Fibroblast of mammary gland (primary cell): ENCODE data around the gene PCGF3.
"Not testable (repeated sequence)": the region's sequence is repeated elsewhere in the genome, so short reads cannot be mapped to it uniquely, and the experiment has no call there.

Experiments
- DNase-seq: peaks from one replicate; pipeline ENCODE4 v3.0.0-alpha.2; 2010; ENCODE audit warnings: low read depth
- H3K4me3 ChIP-seq: 2 replicates; pipeline ENCODE4 v1.5.1; 2011; ENCODE audit warnings: low read depth, mild to moderate bottlenecking, low read length, moderate library complexity; ENCODE audit not compliant: control insufficient read depth
- TF ChIP-seq, protein P1 (sequence below): conservative IDR thresholded peaks from 2 replicates; pipeline ENCODE4 v1.5.1; 2011; ENCODE audit warnings: low read depth, low read length, inconsistent platforms; ENCODE audit not compliant: control insufficient read depth, insufficient read depth

PCGF3 gene

DNA sequence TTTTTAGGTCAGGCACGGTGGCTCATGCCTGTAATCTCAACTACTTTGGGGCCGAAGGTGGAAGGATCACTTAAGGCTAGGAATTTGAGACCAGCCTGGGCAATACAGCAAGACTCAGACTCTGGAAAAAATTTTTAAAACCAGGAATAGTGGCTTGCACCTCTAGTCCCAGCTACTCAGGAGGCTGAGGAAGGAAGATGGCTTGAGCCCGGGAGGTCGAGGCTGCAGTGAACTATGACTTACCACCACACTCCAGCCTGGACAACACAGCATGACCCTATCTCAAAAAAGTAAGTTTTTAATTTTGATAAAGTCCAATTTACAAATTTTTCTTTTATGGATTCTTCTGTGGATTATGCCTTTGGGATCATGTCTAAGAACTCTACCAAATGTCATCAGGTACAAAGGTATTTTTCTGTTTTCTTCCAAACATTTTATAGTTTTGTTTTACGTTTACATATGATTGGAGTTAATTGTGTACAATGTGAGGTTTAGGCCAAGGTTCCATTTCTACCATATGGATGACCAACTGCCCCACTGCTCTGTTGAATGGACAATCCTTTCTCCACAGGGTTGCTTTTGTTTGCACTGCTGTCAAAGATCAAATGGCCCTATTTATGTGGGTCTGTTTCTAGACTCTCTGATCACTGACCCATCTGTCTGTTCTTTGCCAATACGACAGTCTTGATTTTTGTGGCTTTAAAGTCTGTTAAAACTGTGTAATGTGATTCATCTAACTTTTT is 72.1 kb downstream of the PCGF3 start:
- no peak overlapping the region for H3K4me3 ChIP-seq
- TF ChIP-seq, protein P1, sequence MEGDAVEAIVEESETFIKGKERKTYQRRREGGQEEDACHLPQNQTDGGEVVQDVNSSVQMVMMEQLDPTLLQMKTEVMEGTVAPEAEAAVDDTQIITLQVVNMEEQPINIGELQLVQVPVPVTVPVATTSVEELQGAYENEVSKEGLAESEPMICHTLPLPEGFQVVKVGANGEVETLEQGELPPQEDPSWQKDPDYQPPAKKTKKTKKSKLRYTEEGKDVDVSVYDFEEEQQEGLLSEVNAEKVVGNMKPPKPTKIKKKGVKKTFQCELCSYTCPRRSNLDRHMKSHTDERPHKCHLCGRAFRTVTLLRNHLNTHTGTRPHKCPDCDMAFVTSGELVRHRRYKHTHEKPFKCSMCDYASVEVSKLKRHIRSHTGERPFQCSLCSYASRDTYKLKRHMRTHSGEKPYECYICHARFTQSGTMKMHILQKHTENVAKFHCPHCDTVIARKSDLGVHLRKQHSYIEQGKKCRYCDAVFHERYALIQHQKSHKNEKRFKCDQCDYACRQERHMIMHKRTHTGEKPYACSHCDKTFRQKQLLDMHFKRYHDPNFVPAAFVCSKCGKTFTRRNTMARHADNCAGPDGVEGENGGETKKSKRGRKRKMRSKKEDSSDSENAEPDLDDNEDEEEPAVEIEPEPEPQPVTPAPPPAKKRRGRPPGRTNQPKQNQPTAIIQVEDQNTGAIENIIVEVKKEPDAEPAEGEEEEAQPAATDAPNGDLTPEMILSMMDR = no peak
- DNase-seq = no peak

DNA sequence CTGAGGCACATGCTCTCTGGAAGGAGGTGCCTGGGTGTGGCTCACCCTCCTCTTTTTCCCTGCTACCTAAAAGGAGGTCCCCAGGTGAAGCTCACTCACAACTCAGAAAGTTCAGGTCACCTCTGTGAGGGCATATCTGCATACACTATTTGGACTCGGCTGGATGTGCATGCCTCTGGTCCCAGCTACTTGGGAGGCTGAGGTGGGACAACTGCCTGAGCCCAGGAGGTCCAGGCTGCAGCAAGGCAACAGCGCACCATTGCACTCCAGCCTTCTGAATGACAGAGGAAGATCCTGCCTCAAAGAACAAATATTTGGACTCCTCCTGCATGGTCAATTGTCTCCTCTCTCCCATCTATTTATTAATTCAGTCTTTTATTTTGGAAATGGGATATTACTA is 73.9 kb downstream of the PCGF3 start:
- TF ChIP-seq, protein P1 = no peak
- no peak overlapping the region for H3K4me3 ChIP-seq
- no peak for DNase-seq

DNA sequence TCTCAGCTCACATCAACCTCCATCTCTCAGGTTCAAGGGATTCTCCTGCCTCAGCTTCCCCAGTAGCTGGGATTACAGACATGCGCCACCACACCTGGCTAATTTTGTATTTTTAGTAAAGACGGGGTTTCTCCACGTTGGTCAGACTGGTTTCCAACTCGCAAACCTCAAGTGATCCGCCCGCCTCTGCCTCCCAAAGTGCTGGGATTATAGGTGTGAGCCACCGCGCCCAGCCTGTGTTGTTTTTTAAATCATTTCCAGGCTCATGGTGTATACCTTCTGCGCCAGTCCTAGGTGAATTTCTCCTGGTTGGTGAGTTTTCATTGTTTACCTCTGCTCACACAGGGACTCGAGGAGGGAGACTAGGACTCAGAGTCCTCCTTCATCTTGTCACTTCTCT is 74.6 kb downstream of the PCGF3 start:
- peak overlapping the region; percentile 86 for H3K4me3 ChIP-seq

DNA sequence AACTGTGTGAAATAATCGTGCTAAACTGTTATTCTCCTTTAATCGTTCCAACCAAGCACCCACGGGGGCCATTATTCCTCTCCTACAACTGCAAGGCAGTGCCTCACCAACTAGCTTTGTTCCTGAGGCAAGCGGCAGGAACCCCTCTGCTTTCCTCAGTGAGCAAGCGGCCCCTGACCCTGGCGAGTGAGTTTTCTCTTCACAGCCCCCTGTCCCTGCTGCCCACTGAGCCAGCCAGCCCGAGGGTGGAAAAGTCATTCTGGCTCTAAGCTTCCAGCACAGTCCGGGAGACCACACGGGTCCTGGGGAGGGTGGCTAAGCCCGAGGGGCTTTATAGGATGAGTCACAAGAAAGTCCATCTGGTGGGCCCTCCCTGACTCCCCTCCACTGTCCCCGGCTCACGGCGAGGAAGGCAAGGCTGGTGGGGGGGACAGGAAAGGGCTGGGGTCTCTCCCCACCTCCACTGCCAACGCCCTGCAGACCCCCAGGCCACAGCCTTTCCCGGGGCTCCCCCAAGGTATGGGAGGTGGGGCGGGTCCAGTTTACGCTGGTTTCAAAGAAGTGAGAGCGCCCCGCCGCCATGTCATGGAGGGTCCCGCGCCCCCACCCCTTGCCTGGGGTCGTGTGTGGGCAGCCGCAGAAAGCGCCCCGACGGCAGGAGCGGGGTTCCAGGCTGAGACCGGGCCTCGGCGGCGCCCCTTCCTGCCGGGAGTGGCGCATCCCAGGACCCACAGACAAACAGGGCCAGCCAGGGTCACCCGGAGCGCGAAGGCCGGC is 75.3 kb downstream of the PCGF3 start:
- DNase-seq = no peak

More for the DNA sequence above, 74.6 kb downstream of the PCGF3 start:
- not testable (repeated sequence) for DNase-seq

DNA sequence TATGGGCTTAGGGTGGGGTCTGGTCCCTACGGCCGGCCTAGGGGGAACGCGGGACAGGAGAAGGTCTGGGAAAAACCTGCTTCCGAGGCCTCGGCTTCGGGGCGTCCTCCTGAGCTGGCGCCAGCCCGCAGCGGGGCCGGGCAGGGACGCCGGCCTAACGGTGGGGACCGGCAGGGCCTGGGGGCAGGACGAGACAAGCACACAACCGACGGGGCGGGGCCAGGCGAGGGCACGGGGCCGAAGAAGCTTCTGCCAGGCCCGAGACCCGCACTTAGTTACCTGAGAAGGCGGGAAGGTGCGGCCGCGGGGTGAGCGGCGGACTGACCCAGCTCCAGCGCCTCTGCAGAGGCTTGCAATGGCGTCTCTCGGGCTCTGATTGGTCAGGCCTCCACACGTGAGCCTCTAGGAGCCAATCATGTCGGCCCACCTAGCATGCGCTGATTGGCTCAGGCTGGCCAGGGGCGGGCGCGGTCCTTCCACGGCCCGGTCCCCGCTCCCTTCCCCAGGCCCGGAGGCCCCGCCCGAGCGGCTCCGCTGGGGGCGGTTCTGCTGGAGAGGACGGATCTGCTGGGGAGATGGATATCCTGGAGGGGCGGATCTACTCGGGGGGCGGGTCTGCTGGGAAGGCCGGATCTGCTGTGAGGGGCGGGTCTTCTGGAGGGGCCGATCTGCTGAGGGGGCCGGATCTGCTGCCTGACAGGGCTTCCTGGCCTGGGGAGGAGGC is 76.0 kb downstream of the PCGF3 start:
- DNase-seq = peak; percentile 98
- TF ChIP-seq, protein P1 = no peak
- H3K4me3 ChIP-seq = peak overlapping the region; percentile 86

More for the DNA sequence above, 75.3 kb downstream of the PCGF3 start:
- TF ChIP-seq, protein P1 = no peak
- peak overlapping the region; percentile 86 for H3K4me3 ChIP-seq

DNA sequence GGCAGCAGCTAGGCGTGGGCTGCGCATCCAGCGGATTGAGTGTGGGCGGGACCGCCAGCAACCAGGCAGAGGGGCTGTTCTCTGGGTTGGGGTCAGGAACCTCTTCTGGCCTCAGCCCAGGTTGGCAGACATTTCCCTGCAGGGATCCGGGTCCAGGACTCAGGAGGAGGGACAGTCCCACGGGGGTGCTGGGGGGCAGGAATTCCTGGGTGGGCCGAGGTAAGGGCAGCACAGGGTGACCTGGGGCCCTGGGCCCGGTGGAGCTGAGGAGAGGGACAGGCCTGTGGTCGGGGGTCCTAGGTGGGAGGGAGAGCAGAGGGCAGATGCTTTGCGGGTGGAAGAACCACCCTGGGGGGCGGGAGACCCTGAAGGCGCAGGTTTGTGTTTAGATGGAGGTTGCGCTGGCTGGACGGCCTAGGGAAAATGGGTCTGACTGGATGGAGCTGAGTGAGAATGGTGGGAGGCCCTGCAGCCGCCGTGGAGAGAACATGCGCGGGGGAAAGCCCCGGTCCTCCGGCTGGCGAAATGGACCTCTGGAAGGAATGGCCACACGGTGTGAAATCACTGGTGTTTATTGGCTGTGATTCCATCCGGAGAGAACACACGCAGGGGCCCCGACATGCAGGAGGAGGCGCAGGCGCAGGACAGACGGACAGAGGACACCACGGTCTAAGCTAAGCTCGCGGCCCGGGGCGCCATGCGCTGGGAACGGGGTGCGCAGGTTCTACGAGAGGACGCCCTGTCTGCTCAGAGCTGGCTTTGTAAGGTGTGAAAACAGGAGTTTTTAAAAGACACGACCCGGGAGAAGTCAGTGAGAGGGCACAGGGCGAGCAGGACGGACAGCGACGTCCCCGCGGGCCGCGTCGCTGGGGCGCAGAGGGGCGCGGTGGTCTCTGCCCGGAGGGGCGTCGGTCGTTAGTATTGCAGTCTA is 79.0 kb downstream of the PCGF3 start:
- TF ChIP-seq, protein P1 = no peak
- H3K4me3 ChIP-seq = no peak overlapping the region
- no peak for DNase-seq
